ENCODE data around the gene DENND4A.

- TF ChIP-seq NFRKB (IDR thresholded peaks at IDR 0.05) (no peak), BHLHE40 (IDR thresholded peaks at IDR 0.05; ENCODE audit: borderline replicate concordance) (no peak), PKNOX1 (IDR thresholded peaks at IDR 0.05) (no peak), SUZ12 (IDR thresholded peaks at IDR 0.05) (no peak)
These were observed 101.3 kb downstream of the DENND4A start for GRCh38 chr15:65690778-65691177.
